GM18861 (cell line): Measurements from ENCODE around the gene CCDC60.

Source experiments
- ATAC-seq: cut with Tn5 transposase; IDR thresholded peaks from one replicate; pipeline ENCODE4 v1.9.1; 2021; ENCODE audit not compliant: unreplicated experiment

Gene CCDC60, protein sequence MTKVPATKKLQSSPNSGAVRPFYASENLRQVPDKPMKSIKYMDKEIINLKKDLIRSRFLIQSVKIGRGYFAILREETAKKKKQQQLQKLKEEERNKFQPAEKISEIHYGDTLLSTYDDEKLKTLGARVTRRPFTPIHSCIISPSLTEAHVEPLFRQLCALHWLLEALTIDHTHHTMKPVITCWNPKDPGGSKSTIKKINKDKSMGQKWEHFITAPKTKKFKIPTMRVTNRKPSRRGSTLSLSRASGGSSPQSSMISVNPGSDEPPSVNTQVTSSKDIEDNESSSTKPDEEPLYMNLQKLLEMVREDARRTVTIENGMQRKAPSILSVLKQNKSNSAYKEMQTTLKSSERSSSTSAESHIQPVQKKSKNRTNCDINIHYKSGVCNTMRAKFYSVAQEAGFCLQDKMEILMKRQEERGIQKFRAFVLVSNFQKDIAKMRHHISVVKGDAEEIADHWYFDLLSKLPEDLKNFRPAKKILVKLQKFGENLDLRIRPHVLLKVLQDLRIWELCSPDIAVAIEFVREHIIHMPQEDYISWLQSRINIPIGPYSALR

DNA sequence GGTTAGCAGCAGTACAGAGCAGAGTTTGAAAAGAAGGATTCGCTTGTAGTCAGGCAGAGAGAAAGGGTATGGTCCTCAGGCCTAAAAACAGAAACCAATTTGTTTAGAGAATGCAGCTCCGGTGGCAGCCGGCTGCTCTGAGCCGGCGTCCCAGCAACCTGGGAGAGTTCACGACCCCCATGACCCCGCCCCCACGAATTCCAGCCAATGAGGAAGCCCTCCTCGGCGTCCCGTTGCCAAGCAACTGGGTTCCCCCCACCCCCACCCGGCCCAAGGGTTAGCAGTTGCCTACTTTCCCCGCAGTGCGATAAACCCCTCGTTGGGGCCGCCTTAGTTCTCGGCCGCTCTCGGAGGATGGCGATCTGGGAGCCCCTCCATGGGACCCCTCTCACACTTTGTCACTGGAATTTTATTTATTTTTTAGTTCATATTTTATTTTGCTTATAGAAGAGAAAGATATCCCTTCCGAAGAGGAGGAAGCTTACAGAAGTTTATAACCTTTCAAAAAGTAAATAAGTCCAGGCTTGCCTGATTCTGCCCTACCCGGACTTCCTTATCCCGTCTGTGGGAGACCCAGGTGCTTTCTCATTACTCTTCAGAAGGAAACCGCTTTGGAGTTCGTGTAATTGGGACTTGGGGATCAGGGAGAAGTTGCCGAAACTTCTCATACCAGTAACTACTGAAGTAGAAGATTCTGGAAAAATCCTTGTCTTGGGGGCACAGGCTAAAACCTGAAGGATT, at the start of gene CCDC60:
CCDC60 (plus strand) TSS at position 300 of the 741 bp plus-strand sequence. CDS start 448 bp downstream, outside the sequence.
- no peak for ATAC-seq

DNA sequence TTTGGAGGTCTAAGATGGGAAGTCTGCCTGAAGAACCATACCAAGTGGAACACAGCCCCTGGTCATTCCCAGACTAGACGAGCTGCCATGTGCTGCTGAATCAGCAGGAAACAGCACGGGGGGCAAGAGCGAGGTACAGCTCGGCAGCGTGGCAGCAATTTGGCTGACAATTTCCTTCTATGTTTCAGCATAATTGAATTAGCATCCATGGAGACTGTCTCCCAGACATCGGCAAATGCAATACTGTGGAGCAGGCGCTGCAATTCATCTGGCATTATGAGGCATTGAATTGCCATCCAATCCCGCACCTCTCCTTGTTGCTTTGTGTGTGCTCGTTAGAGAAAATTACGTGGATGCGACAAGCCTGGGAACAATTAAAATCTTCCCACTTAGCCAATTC, 46.0 kb upstream of the CCDC60 start:
- no peak for ATAC-seq

DNA sequence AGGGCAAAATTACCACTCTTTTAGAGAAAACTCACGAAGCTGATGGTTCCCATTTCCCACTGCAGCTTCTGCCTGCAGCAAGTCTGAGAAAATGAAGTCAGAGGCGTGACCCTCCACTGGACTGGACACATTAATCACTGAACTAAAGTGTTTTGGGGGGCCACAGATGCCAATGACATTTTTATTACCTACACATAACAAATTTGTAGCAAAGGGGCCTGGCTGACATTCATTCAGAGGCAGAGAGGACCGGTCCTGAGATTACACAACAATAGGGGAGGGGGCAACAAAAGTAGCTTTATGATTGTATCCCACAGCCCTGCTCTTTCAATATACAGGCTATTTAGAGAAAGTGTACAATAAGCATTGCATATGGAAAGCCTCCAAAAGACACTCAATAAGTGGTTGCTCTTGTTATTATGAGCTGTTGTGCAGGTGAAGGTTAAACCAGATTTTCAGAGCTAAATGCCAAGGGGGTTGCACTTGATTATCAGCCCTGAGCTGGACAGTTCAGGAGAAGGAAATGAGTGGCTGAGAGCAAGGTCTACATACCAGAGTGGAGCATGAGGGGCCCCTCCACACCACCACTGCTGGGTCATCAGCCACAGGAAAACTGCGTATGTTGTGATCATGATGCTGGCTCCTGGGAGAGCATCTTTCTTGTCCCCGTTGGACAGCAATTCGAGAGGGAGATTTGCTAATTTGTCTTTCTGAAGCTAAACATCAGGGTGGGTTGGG, 41.5 kb upstream of the CCDC60 start:
- ATAC-seq: no peak

DNA sequence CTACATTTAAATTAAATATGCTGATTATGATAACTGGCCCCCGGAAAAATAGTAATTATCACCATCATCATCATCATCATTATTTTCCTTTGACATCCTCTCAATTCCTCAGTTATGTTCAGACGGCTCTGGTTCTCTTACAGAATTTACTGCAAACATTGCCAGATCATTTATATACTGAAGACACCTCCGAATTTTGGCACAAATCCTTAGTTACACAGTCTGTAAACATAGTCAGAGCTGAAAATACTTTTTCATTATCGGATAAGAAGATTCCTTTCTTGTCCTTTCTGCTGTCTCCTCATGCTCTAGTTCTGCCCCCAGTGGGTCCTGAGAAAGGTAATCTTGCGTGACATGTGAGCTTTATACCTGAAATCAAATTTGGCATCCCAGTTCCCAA, 40.3 kb upstream of the CCDC60 start:
- ATAC-seq: no peak

DNA sequence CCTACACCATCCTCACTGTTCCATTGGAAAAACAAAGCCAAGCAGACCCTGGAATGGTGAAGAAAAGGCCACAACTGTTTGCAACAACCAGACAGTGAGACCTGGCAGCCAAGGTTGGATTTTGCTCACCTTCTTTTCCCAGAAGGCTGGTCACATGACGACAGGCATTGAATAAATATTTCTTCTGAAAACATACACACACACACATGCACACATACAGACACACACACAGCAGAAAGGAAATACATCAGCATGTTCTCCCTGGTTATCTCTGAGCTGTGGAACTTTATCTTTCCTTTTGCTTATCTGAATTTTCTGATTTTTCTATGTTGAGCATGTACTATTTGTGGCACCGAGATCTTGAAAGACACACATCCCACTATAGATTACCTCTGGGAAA, 38.0 kb upstream of the CCDC60 start:
- ATAC-seq: no peak

DNA sequence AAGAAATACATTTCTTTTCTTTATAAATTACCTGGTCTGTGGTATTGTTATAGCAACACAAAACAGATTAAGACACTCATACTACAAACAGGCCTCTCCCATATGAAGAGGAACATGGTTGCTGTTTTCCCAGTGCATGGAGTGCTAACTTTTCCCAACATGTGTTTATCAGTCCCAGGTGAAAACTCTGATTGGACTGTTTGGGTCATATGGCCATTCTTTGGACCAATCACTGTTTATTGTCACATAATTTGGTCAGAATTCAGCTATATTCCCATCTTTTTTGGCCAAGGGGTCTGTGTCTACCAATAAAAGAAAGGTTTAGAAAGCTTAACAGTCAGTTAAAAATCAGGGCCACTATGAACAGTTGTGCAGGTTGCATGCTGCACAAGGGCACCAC, 35.4 kb upstream of the CCDC60 start:
- ATAC-seq: no peak

DNA sequence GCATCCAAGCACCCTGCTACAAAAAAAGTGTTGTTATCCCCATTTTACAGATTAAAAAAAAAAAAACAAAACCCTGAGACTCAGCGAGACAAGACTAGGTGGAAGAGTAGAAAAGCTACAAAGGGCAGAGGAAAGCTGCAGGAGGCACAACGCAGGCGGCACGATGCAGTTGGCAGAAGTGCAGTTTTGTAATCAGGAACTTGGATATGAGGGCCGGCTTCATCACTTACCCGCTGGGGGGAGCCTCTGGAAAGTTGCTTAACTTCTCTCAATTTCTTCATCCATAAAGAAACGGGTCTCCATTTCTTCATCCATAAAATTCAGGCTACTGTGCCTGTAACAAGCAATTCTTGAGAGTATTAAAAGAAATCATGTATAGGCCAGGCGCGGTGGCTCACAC, 33.1 kb upstream of the CCDC60 start:
- ATAC-seq: no peak

DNA sequence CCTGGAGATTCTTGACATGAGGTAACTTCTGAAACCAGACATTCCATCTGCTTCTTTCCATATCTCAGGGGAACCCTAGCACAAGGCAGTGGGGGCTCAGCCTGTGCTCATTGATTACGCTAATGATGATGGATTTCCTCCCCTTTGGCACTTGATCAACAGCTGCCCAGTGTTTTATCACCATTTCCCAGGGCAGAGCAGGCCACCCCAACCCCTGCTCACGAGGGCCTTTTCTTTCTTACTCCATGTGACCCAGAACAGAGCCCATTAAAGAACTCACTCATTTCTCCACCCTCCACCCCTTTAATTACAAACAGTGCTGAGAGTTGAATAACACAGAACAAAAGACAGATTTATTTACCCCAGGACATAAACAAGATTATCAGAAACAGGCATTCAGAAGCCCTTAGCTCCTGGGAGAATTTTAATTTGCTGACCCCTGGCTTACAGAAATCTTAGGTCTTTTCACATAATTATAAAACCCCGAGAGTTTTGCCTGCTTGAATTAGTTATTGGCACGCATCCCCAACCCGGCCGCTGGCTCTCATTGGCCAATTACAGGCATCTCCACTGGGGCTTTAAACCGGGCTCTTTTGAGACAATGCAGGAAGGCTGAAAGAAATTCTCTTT, 32.0 kb upstream of the CCDC60 start:
- no peak for ATAC-seq

DNA sequence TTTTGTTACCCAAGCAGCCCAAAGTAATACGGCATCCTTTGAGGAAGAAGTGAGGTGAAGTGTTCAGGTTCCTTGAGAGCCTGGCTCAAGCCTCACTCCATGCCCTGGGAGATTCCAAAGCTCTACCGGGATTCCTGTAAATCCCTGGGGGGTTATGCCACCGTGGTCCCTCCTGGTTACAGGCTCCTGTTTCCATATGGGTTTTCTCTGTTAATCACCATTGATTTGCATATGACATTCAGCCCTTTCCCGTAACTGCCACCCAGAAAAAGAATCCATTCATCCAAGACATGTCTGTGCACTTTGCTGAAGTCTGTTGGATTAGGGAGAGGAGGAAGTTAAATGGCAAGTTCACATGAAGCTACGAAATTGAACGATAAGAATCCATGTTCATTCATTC, 27.9 kb upstream of the CCDC60 start:
- no peak for ATAC-seq

DNA sequence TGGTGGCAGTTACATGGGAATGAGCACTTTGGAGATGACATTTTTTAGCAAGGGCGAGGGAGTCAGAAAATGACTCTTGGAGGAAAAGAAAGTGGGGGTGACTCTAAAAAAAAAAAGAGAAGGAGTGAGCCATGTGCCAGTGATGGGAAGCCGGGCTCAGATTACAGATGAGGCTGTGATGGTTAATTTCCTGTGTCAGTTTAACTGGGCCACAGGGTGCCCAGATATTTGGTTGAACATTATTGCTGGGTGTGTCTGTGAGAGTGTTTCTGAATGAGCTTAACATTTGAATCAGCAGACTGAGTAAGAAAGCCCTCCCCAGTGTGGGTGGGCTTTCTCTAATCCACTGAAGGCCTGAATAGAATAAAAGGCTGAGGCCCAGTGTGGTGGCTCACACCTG, 26.8 kb upstream of the CCDC60 start:
- ATAC-seq: no peak

DNA sequence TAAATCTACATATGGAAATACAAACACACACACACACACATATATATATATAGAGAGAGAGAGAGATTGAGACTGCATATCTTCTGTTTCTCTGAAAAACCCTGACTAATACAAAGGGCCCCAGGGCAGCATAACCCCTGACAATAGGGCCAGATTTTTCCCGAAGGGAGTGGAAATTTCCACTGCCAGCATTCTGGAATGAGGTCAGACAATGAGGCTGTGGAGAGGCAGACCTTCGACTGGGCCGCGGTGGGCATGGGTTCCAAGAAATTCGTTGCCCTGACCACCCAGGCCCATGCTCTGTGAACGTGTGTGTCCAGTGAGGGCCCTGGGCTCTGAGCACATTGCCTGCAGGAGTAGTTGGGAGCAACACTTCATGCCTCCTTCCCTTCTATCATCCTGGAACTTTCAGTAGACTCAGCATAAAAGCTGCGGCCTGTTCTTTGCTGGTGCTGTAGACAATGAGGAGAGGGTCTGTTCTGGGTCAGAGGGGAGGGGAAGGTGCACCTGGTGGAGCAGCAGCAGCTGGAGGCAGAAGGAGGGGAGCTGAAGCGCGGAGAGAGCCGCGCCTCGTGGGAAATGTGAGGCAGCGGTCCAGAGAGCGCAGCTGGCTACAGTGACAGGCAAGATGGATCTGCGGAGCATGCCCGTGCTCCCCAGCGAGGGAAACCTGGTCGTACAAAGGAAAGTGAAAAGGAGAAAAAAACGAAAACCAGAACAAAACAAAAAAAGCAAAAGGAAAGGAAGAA, 25.6 kb upstream of the CCDC60 start:
- no peak for ATAC-seq

DNA sequence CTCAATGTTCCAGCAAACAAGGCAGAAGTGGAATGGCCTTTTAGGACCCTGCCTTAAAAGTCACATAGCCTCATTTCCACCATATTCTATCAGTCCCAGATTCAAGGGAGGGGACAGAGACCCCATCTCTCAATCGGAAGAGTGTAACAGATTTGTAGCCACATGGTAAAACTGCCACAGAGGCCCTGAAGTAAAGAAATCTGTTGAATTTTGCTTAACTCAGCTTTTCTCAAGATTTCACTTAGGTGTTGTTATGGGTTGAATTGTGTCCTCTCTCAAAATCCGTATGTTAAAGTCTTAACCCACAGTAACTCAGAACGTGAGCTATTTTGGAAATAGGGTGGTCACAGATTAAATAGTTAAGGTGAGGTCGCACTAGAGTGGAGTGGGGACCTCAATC, 22.7 kb upstream of the CCDC60 start:
- no peak for ATAC-seq

DNA sequence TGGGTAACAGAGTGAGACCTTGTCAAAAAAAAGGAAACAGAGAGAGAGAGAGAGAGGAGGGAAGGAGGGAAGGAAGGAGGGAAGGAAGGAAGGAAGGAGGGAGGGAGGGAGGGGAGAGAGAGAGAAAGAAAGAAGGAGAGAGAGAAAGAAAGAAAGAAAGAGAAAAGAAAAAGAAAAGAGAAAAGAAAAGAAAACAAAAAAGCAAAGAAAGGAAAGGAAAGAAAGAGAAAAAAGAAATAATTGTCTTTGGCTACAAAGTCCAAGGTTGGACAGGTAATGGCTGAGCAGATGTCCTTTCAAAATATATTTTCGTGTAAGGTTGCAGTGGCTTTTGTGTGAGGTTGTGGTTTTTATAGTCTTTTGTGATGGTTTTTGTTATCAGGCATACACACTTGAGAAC, 21.6 kb upstream of the CCDC60 start:
- no peak for ATAC-seq

DNA sequence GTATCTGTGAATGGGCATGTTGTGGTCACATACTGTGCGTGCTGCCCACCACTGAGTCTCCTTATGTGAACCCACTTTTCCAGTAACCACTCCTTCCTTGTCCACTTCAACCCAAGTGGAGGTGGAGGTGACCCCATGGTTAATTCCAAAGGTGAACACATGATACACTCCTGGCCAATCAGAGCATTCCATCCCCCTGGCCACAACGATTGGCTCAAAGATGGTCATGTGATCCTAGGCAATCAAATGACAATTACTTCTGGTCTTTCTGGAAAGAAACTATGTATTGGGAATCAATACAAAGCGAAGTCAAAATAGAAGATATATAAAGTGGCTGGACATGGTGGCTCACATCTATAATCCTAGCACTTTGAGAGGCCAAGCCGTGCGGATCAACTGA, 20.2 kb upstream of the CCDC60 start:
- no peak for ATAC-seq

DNA sequence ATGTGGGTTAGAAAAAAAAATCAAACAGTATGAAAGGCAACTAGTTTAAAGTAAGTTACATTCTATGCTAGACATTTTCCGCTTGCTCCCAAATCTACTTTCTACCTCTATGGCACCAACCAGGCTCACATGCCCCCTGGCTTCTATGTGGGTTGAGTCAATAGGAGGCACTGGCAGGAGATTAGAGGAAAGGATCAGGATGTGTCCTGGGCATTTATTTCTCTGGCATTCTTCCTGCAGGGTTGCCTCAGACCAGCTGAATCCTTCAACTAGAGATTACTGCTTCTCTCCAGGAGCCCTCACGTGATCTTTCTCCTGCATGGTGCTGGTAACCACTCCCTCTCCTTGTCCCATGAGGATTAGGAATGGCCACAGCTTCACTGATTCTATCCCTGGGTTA, 14.9 kb upstream of the CCDC60 start:
- ATAC-seq: no peak

DNA sequence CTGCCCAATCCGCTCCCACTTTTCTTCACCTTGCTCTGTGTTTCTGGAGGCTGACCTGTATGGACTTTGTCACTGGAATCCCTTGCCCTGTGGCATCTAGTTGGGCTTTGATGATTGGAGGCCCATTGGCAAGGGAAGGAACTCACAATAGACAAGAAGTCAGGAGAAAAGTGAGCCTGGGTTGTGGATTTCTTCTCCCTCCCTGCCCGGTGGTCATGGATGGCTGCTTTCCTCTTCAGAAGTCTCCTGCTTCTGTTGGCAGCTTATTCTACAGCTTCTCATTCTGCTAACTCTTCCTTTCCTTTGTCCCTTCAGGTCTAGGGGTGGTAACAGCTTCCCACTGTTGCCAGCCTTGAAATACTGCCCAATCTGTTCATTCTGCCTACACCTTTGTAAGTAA, 13.9 kb upstream of the CCDC60 start:
- no peak for ATAC-seq

DNA sequence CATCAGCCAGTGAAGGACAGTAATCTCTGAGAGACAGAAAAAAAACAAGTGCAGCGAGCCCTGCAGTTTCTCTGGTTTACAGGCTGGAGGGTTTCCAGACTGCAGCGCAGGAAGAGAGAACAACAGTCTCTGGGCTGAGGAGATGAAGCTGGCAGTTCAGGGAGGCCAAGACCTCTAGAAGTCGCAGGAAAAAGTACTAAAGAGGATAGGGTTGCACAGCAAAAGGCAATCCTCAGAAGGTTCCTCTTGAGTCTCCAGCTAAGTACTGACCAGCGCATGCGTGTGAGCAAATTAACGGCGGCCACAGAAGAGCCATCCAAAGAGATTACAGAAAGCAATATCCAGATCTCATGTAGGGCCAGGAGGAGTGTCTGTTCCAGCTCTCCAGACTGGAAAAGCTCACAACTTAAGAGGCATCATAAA, 12.2 kb upstream of the CCDC60 start:
- no peak for ATAC-seq

DNA sequence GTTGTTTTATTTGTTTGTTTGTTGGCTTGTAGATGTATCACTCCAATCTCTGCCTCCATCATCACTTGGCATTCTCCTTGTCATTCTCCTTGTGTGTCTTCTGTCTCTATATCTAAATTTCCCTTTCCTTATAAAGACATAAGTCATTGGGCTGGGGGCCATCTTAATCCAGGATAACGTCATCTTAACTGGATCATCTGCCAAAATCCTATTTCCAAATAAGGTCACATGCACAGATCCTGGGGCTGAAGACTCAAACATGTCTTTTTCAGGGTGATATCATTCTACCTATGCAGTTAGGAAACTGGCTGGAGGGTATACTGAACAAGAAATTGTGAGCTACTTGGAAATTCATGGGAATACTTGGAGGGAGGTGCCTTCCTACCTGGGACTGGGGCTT, 8.7 kb upstream of the CCDC60 start:
- ATAC-seq: no peak

DNA sequence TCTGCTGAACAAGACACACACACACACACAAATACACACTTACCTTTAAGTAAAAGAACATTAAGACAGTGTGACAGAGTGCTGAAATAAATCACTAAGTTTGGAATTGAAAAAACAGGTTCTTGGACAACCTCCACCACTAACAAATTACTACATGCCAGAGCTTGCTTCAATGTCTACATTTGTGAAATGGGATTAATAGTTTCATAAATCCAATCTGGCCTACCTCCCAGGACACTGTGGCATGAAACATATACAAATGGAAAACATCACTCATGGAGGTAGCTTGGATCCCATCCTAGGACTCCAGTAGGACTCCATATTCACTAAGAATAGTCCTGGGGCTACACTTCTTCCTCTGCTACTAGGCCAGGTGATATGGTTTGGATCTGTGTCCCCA, 8.2 kb upstream of the CCDC60 start:
- ATAC-seq: no peak

DNA sequence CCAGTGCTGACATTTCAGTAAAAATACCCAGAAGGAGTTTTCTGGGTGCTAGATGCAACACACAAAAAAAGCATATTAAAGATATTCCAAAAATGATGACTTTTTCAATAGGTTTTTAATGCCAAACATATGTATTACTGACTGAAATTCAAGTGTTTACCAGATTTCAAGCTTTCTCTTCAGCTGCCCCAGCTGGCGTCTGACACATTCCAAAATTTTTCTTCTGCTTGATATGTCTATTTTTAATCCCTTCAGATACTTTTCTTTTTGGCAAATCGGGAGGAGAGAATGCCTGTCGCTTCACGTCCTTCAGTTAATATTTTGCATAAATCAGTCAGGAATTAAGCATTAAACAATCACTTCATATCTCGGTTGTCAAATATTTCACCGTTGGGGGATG, 7.1 kb upstream of the CCDC60 start:
- ATAC-seq: no peak
